ENCODE measurements around the gene SLC44A1. TPM values are rescaled to one million over a fixed set of nuclear protein-coding genes. Genes with fewer than 3 reads are reported as not detected.

SLC44A1 gene
- total and polyA plus RNA-seq, 12 donors: 6.1 to 29.0 (median 17.8) TPM

DNA sequence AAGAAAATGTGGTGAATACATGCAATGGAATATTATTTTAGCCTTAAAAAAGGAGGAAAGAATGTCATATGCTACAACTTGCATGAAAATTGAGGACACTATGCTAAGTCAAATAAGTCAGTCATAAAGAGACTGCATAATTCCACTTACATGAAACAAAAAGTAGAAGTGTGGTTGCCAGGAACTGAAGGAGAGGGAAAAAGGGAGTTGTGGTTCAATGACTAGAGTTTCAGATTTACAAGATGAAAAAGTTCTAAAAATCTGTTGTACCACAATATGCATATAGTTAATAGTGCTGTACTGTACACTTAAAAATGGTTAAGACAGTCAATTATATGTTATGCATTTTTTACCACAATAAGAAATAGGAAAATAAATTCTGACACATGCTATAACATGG is 95.4 kb downstream of the SLC44A1 start:
- ATAC-seq: no peak
- Histone ChIP-seq H3K4me3 (no peak overlapping the region), H3K27me3 (no peaks in the 10 kb centered on the region), H3K9me3 (no peaks in the 10 kb centered on the region), H3K36me3 (peaks cover 0 to 31% (median 6%) of the 10 kb centered on the region in 9 donors), H3K27ac (no peak overlapping the region), H3K4me1 (peaks cover 0 to 12% (median 5%) of the 10 kb centered on the region in 9 donors)
- TF ChIP-seq, protein P1, sequence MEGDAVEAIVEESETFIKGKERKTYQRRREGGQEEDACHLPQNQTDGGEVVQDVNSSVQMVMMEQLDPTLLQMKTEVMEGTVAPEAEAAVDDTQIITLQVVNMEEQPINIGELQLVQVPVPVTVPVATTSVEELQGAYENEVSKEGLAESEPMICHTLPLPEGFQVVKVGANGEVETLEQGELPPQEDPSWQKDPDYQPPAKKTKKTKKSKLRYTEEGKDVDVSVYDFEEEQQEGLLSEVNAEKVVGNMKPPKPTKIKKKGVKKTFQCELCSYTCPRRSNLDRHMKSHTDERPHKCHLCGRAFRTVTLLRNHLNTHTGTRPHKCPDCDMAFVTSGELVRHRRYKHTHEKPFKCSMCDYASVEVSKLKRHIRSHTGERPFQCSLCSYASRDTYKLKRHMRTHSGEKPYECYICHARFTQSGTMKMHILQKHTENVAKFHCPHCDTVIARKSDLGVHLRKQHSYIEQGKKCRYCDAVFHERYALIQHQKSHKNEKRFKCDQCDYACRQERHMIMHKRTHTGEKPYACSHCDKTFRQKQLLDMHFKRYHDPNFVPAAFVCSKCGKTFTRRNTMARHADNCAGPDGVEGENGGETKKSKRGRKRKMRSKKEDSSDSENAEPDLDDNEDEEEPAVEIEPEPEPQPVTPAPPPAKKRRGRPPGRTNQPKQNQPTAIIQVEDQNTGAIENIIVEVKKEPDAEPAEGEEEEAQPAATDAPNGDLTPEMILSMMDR (IDR thresholded peaks at IDR 0.05): no peak
- DNase-seq: no peak
- intact Hi-C loops (cut with DNase I): no loop called here

DNA sequence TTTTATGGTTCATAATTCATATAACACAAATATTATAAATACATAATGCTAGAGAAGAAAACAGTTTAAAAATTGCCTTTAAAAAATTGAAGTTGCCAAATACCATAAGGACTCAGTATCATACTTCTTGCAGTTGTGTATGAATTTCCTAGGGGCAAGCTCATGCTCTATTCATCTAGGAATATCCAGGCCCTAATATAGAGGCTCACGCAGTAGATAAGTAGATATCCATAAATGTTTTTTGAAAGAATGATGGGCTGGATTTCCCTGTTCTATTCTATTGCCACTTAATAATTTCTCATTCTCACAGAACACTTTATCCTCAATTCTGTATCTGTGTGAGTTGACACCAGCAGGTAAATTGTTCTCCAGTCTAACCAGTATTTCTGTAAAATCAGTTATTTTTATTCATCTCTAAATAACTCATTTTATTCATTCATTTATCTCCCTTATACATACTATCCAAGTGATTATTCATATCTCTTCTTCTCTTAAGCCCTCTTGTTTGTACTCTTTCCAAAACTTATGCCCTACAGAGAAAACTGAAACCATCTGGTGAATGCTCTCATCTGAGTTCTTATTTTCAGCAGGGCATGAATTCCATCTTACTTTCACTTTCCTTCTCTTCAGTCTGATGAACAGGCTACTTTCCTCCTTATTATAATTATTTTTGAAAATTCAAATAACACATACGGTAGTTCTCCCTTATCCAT is 97.1 kb downstream of the SLC44A1 start:
- H3K36me3 ChIP-seq: peaks cover 0 to 20% (median 4%) of the 10 kb centered on the region in 9 donors
- ATAC-seq (peak in 2 of 8 donors; percentile 35 to 49), DNase-seq (no peak)
- TF ChIP-seq, protein P1 (IDR thresholded peaks at IDR 0.05): no peak
- H3K4me1 ChIP-seq: peaks cover 0 to 22% (median 7%) of the 10 kb centered on the region in 9 donors
- no peaks in the 10 kb centered on the region for H3K9me3 ChIP-seq
- H3K4me3 ChIP-seq: peak overlapping the region in 3 of 10 donors; percentile 1 to 10 (median 8)
- 72 to 74% methylated on average over 2 of the region's 2 CpGs for WGBS, 2 donors
- peak overlapping the region in 1 of 10 donors; percentile 23 for H3K27ac ChIP-seq
- intact Hi-C loops (cut with DNase I): no loop called here
- H3K27me3 ChIP-seq: no peaks in the 10 kb centered on the region

DNA sequence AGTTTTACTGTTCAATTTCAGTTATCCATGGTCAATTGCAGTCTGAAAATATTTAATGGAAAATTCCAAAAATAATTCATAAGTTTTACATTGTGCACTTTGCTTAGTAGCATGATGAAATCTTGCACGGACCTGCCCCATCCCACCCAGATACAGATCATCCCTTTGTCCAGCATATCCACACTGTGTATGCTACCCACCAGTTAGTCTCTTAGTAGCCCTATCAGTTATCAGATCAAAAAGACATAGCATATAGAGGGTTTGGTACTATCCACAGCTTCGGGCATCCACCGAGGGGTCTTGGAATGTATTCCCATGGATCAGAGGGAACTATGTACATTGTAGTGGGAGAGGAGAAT is 97.7 kb downstream of the SLC44A1 start:
- peaks cover 0 to 14% (median 0%) of the 10 kb centered on the region in 9 donors for H3K36me3 ChIP-seq
- H3K27me3 ChIP-seq: no peaks in the 10 kb centered on the region
- peak overlapping the region in 1 of 10 donors; percentile 23 for H3K27ac ChIP-seq
- DNase-seq (no peak), ATAC-seq (no peak)
- H3K4me3 ChIP-seq: peak overlapping the region in 3 of 10 donors; percentile 1 to 10 (median 8)
- intact Hi-C loops (cut with DNase I): no loop called here
- WGBS, 2 donors: 85 to 86% methylated on average over 3 of the region's 3 CpGs
- TF ChIP-seq, protein P1 (IDR thresholded peaks at IDR 0.05): no peak
- peaks cover 0 to 28% (median 10%) of the 10 kb centered on the region in 9 donors for H3K4me1 ChIP-seq
- no peaks in the 10 kb centered on the region for H3K9me3 ChIP-seq

DNA sequence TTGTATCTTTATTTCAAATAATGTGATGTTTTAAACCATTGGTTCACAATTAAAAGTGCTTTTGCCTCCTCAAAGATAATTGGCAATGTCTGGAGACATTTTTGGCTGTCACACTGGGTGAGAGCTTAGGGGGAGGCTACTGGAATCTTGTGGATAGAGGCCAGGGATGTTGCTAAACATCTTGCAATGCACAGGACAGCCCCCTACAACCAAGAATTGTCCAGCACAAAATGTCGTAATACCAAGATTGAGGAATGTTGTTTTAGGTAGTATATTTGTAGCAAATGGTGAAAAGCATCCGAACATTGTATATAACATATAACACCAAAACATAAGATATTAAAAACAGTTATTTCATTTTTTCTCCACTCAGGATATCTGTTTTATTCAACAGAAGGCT is 99.8 kb downstream of the SLC44A1 start:
- H3K4me1 ChIP-seq: peaks cover 0 to 32% (median 10%) of the 10 kb centered on the region in 9 donors
- 95 to 97% methylated on average over 2 of the region's 2 CpGs for WGBS, 2 donors
- H3K4me3 ChIP-seq: no peak overlapping the region
- no peaks in the 10 kb centered on the region for H3K9me3 ChIP-seq
- TF ChIP-seq, protein P1 (IDR thresholded peaks at IDR 0.05): no peak
- peaks cover 0 to 6% (median 0%) of the 10 kb centered on the region in 9 donors for H3K36me3 ChIP-seq
- intact Hi-C loops (cut with DNase I): no loop called here
- ATAC-seq: no peak
- H3K27ac ChIP-seq: no peak overlapping the region
- no peak for DNase-seq
- no peaks in the 10 kb centered on the region for H3K27me3 ChIP-seq
